GM10248 (cell line): ENCODE data around the gene ABHD2.

ENCODE experiments used
- CTCF ChIA-PET: fragments of 300-600 bp; sonication (Branson Sonifier 250); formaldehyde crosslinking; extraction: SDS; loops from one replicate; lab custom pipeline; 2021; ENCODE audit warnings: antibody characterized with exemption; lab: Yijun Ruan, JAX
- POLR2A ChIA-PET: fragments of 350-650 bp; sonication (Branson Sonifier 250); formaldehyde crosslinking; extraction: SDS; loops from one replicate; lab custom pipeline; 2020; ENCODE audit warnings: antibody characterized with exemption; lab: Yijun Ruan, JAX
- DNase-seq: peaks from one replicate; pipeline ENCODE4 v3.0.0; 2012; ENCODE audit errors: extremely low spot score
- CTCF ChIP-seq: IDR thresholded peaks from 2 replicates; pipeline ENCODE4 v1.5.1; 2012; ENCODE audit warnings: mild to moderate bottlenecking, low read depth; ENCODE audit errors: extremely low read depth, missing control alignments, control extremely low read depth

Gene ABHD2

GRCh38 chr15:89171136-89172072 is 83.1 kb downstream of the ABHD2 start:
- ChIA-PET POLR2A (interaction anchor here (0.8 kb wide), 1 partner anchor 103 kb away, joined by 3 read pairs; no protein-coding TSS in a partner anchor), CTCF (interaction anchor here (0.7 to 9.8 kb wide), 43 partner anchors 9 to 547 kb away, joined by 3 to 239 read pairs (median 4); partner anchors contain the start of genes ABHD2 and FANCI)
- TF ChIP-seq CTCF = peak; percentile 43
- DNase-seq = peak; percentile 33

- ChIA-PET POLR2A (no interaction called here), CTCF (interaction anchor here (1.0 to 9.8 kb wide), 11 partner anchors 9 to 267 kb away, joined by 3 to 239 read pairs (median 11); no protein-coding TSS in a partner anchor)
- TF ChIP-seq CTCF = no peak
- no peak for DNase-seq
These were observed 84.7 kb downstream of the ABHD2 start for GRCh38 chr15:89172921-89173320.

GRCh38 chr15:89174476-89174875 is 86.2 kb downstream of the ABHD2 start:
- ChIA-PET POLR2A (no interaction called here), CTCF (interaction anchor here (1.0 to 9.8 kb wide), 6 partner anchors 32 to 118 kb away, joined by 3 to 239 read pairs (median 7); no protein-coding TSS in a partner anchor)
- no peak for TF ChIP-seq CTCF
- DNase-seq = no peak

GRCh38 chr15:89175617-89176191 is 87.4 kb downstream of the ABHD2 start:
- DNase-seq = no peak
- no peak for TF ChIP-seq CTCF
- ChIA-PET CTCF (interaction anchor here (0.8 to 9.8 kb wide), 10 partner anchors 9 to 177 kb away, joined by 3 to 239 read pairs (median 5); no protein-coding TSS in a partner anchor), POLR2A (no interaction called here)

- CTCF ChIA-PET = interaction anchor here (1.0 to 9.8 kb wide), 38 partner anchors 10 to 272 kb away, joined by 3 to 239 read pairs (median 7); partner anchors contain the start of gene ABHD2
- TF ChIP-seq CTCF = no peak
- no peak for DNase-seq
- POLR2A ChIA-PET = no interaction called here
These were observed 88.9 kb downstream of the ABHD2 start for GRCh38 chr15:89177116-89177515.

GRCh38 chr15:89177633-89178306 is 89.5 kb downstream of the ABHD2 start:
- POLR2A ChIA-PET = no interaction called here
- TF ChIP-seq CTCF = peak; percentile 86
- CTCF ChIA-PET = interaction anchor here (0.6 to 9.8 kb wide), 44 partner anchors 9 to 553 kb away, joined by 3 to 239 read pairs (median 6); partner anchors contain the start of gene ABHD2
- DNase-seq = peak; percentile 68
